Fibroblast of skin of back (primary cell): ENCODE data around the gene PTEN.
"Not testable (repeated sequence)": the region's sequence is repeated elsewhere in the genome, so short reads cannot be mapped to it uniquely, and the experiment has no call there.

ENCODE experiments used
- DNase-seq: peaks from one replicate; pipeline ENCODE4 v3.0.0-alpha.2; 2013

The PTEN gene

DNA sequence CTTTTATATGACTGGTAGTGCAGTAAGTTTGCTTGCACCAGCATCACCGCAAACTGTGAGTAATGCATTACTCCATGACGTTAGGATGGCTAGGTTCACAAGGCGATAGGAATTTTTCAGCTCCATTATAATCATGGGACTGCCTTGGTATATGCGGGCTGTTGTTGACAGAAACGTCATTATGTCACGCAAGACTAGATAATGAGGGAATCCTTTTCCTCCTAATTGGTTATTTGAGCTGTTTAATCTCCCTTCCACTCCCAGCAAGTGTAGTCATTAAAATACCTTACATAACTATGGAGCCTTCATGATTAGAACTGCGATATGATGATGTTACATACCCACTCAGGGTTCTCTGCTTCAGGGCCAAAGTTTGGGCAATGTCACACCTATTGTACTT is 17.4 kb upstream of the PTEN start:
- DNase-seq = no peak

DNA sequence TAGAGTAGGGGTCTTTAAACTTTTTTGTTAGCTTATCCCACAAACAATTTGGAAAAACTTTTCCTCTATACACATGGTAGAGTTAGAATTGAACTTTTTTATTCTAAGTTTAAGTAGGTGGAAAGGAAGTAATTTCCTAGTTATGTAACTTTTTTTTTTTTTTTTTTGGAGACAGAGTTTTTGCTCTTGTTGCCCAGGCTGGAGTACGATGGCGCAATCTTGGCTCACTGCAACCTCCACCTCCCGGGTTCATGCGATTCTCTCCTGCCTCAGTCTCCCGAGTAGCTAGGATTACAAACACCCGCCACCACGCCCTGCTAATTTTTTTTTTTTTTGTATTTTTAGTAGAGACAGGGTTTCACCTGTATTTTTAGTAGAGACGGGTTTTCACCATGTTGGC is 16.7 kb upstream of the PTEN start:
- not testable (repeated sequence) for DNase-seq

- no peak for DNase-seq
Observed at GRCh38 chr10:87847550-87847949, 15.9 kb upstream of the PTEN start.

GRCh38 chr10:87849001-87849400 is 14.4 kb upstream of the PTEN start:
- DNase-seq = no peak

- peak; percentile 67 for DNase-seq
Observed at GRCh38 chr10:87850742-87851205, 12.7 kb upstream of the PTEN start.

- no peak for DNase-seq
Observed at GRCh38 chr10:87852089-87852488, 11.3 kb upstream of the PTEN start.

GRCh38 chr10:87855247-87855646 is 8.2 kb upstream of the PTEN start:
- DNase-seq = not testable (repeated sequence)

DNA sequence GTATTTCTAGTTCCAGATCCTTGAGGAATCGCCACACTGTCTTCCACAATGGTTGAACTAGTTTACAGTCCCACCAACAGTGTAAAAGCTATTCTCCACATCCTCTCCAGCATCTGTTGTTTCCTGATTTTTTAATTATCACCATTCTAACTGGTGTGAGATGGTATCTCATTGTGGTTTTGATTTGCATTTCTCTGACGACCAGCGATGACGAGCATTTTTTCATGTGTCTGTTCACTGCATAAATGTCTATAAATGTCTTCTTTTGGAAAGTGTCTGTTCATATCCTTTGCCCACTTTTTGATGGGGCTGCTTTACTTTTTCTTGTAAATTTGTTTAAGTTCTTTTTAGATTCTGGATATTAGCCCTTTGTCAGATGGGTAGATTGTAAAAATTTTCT is 7.8 kb upstream of the PTEN start:
- DNase-seq = not testable (repeated sequence)

GRCh38 chr10:87860156-87860795 is 3.1 kb upstream of the PTEN start:
- DNase-seq = peak; percentile 76

GRCh38 chr10:87860816-87861403 is 2.5 kb upstream of the PTEN start:
- DNase-seq = no peak

DNA sequence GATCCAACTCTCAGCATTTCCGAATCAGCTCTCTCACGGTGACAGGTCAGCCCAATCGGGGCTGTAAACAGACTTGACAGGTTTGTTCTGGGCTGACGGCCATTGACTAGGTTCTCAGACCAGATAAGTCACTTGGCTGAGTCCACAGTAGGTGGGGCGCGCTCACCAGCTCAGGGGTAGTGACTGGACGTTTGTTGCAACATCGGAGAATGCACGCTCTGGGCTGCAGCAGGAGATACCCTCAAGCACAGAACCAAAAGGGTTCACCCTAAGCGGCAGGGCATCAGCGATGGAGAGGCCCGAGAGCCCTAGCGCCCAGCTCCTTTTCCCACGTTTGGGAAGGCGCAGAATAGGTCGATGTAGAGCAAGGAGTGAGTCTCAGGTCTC is 1.9 kb upstream of the PTEN start:
- DNase-seq = peak; percentile 62

- peak; percentile 97 for DNase-seq
Observed at GRCh38 chr10:87861953-87862678, 1.3 kb upstream of the PTEN start.

DNA sequence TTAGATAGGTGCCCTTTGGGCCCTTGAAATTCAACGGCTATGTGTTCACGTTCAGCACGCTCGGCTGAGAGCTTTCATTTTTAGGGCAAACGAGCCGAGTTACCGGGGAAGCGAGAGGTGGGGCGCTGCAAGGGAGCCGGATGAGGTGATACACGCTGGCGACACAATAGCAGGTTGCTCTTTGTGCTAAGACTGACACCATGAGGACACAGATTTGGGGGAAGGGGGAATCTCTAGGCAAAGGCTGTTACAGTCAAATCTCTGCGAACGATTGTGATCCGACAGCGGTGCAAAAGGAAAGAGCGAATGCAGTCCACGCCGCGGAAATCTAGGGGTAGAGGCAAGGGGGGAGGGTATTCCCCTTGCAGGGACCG is 759 bp upstream of the PTEN start:
- DNase-seq = no peak

DNA sequence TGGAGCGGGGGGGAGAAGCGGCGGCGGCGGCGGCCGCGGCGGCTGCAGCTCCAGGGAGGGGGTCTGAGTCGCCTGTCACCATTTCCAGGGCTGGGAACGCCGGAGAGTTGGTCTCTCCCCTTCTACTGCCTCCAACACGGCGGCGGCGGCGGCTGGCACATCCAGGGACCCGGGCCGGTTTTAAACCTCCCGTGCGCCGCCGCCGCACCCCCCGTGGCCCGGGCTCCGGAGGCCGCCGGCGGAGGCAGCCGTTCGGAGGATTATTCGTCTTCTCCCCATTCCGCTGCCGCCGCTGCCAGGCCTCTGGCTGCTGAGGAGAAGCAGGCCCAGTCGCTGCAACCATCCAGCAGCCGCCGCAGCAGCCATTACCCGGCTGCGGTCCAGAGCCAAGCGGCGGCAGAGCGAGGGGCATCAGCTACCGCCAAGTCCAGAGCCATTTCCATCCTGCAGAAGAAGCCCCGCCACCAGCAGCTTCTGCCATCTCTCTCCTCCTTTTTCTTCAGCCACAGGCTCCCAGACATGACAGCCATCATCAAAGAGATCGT is 598 bp downstream of the PTEN start:
- peak; percentile 39 for DNase-seq

- peak; percentile 31 for DNase-seq
Observed at GRCh38 chr10:87864496-87865059, 1.2 kb downstream of the PTEN start.

- no peak for DNase-seq
Observed at GRCh38 chr10:87865241-87865881, 1.9 kb downstream of the PTEN start.

GRCh38 chr10:87866412-87866974 is 3.1 kb downstream of the PTEN start:
- no peak for DNase-seq

- no peak for DNase-seq
Observed at GRCh38 chr10:87867453-87867852, 4.0 kb downstream of the PTEN start.

DNA sequence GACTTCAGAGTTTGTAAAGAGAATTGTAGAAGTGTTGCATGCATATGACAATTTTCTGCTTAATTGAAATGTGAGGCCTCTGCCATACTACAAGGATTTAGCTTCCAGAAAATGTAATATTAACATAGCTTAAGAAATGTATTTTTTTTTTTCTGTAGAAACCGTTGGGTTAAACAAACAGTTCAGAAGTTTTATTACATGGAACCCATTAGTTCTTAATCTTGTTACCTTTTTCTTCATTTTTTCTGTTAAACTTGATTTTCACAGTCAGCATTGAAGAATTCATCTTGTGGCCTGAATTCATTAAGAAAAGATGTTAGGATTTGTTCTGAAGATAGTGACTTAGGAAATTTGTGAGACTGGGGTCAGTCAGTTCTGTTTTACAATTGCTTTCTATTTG is 4.9 kb downstream of the PTEN start:
- DNase-seq = no peak

- not testable (repeated sequence) for DNase-seq
Observed at GRCh38 chr10:87869139-87869538, 5.7 kb downstream of the PTEN start.

DNA sequence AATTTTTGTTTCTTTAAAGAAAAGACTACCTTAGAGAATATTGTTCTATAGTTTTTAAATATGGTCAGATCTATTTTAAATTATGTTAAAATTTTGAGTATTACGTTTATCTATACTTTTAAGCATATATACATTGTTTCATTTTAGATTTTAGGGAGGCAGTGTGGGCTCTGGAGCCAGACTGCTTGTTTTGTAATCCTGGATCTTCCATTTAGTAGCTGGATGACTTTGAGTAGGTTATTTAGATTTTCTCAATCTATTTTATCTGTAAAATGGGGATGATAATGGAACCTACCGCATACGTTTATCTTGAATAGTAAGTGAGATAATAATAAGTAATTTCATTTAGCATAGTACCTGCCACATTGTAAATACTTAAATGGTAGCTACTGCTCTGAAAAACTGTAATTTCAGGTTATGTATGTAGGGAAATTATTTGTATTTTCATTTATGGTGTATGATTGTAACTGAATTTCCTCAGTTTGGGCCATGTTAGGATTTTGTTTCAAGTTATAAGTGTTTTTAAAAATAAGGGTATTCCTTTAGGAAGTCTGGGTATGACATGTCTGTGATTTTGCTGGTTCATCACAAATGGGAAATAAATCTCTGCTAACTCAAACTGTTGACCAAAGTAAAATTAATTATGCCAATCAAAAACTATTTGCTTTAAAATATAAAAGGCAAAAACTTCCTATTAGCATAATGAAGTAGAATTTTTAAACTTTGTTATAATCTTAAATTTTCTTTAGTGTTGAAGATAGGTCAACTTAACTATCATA is 6.5 kb downstream of the PTEN start:
- no peak for DNase-seq

DNA sequence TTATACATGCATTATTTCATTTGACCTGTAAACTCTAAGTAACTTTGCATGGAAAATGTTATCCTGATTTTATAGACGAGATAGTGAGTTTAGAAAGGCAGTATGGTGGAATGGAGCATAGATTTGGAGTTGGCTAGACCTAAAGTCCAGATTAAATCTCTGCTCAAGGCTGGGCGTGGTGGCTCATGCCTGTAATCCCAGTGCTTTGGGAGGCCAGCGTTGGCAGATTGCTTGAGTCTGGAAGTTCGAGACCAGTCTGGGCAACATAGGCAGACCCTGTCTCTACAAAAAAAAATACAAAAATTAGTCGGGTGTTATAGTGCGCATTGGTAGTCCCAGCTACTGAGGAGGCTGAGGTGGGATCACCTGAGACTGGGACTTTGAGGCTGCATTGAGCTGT is 9.4 kb downstream of the PTEN start:
- no peak for DNase-seq
